Measurements from ENCODE around the gene HARBI1.

The HARBI1 gene

GRCh38 chr11:46633291-46634217 is 16.5 kb upstream of the HARBI1 start:
- no peak for DNase-seq

- no peak for DNase-seq
These were observed 15.5 kb upstream of the HARBI1 start for GRCh38 chr11:46632502-46632901.

- no peak for DNase-seq
These were observed 14.6 kb upstream of the HARBI1 start for GRCh38 chr11:46631676-46632075.

GRCh38 chr11:46630237-46630636 is 13.2 kb upstream of the HARBI1 start:
- DNase-seq = no peak

GRCh38 chr11:46628961-46629360 is 11.9 kb upstream of the HARBI1 start:
- no peak for DNase-seq

- DNase-seq = no peak
These were observed 8.4 kb upstream of the HARBI1 start for GRCh38 chr11:46625406-46625805.

- no peak for DNase-seq
These were observed 1.8 kb upstream of the HARBI1 start for GRCh38 chr11:46618837-46619236.

GRCh38 chr11:46617972-46618314 is 916 bp upstream of the HARBI1 start:
- DNase-seq = no peak

- no peak for DNase-seq
These were observed 385 bp downstream of the HARBI1 start for GRCh38 chr11:46616551-46617133.

GRCh38 chr11:46615756-46616155 is 1.3 kb downstream of the HARBI1 start:
- DNase-seq = no peak

- no peak for DNase-seq
These were observed 4.7 kb downstream of the HARBI1 start for GRCh38 chr11:46612326-46612725.

- no peak for DNase-seq
These were observed 5.3 kb downstream of the HARBI1 start for GRCh38 chr11:46611526-46612304.

- no peak for DNase-seq
These were observed 7.6 kb downstream of the HARBI1 start for GRCh38 chr11:46609386-46609785.

GRCh38 chr11:46607516-46607915 is 9.5 kb downstream of the HARBI1 start:
- no peak for DNase-seq

GRCh38 chr11:46604796-46605195 is 12.2 kb downstream of the HARBI1 start:
- no peak for DNase-seq

- no peak for DNase-seq
These were observed 13.2 kb downstream of the HARBI1 start for GRCh38 chr11:46603704-46604308.

- no peak for DNase-seq
These were observed 15.9 kb downstream of the HARBI1 start for GRCh38 chr11:46601129-46601528.

GRCh38 chr11:46600194-46600960 is 16.6 kb downstream of the HARBI1 start:
- DNase-seq = no peak

- no peak for DNase-seq
These were observed 17.5 kb downstream of the HARBI1 start for GRCh38 chr11:46599340-46600193.

GRCh38 chr11:46597609-46598219 is 19.3 kb downstream of the HARBI1 start:
- DNase-seq = no peak

- DNase-seq = no peak
These were observed 19.9 kb downstream of the HARBI1 start for GRCh38 chr11:46597155-46597554.
